IPS-15b (cell line): ENCODE data around the gene ZNF831.

Experiments used
- H3K27me3 ChIP-seq: one replicate; pipeline ENCODE4 v1.6.1; 2013; ENCODE audit warnings: low read length; ENCODE audit not compliant: control insufficient read depth, insufficient read depth
- H3K36me3 ChIP-seq: one replicate; pipeline ENCODE4 v1.6.1; 2013; ENCODE audit warnings: low read length; ENCODE audit not compliant: control insufficient read depth, insufficient read depth
- H3K4me1 ChIP-seq: one replicate; pipeline ENCODE4 v1.6.1; 2013; ENCODE audit warnings: mild to moderate bottlenecking, low read length; ENCODE audit not compliant: control insufficient read depth, insufficient read depth
- H3K4me3 ChIP-seq: one replicate; pipeline ENCODE4 v1.5.1; 2013; ENCODE audit warnings: low read depth, low read length
- H3K9ac ChIP-seq: one replicate; pipeline ENCODE4 v1.6.1; 2013; ENCODE audit warnings: low read depth, mild to moderate bottlenecking, low read length
- H3K9me3 ChIP-seq: one replicate; pipeline ENCODE4 v1.6.1; 2013; ENCODE audit warnings: mild to moderate bottlenecking, low read length; ENCODE audit not compliant: control insufficient read depth, insufficient read depth

The ZNF831 gene

GRCh38 chr20:59144179-59144830 lies 19.3 kb upstream of the ZNF831 start:
- Histone ChIP-seq H3K9ac (no peak overlapping the region), H3K9me3 (no peaks in the 10 kb centered on the region), H3K36me3 (no peaks in the 10 kb centered on the region), H3K4me3 (no peak overlapping the region), H3K27me3 (no peaks in the 10 kb centered on the region), H3K4me1 (no peaks in the 10 kb centered on the region)

- H3K36me3 ChIP-seq: no peaks in the 10 kb centered on the region
- no peaks in the 10 kb centered on the region for H3K27me3 ChIP-seq
- no peaks in the 10 kb centered on the region for H3K9me3 ChIP-seq
Observed at GRCh38 chr20:59144831-59145196, 18.8 kb upstream of the ZNF831 start.

GRCh38 chr20:59145247-59145923 lies 18.2 kb upstream of the ZNF831 start:
- H3K27me3 ChIP-seq: no peaks in the 10 kb centered on the region

More at GRCh38 chr20:59144831-59145196, 18.8 kb upstream of the ZNF831 start:
- no peak overlapping the region for H3K9ac ChIP-seq
- no peaks in the 10 kb centered on the region for H3K4me1 ChIP-seq
- no peak overlapping the region for H3K4me3 ChIP-seq

GRCh38 chr20:59145924-59146779 lies 17.5 kb upstream of the ZNF831 start:
- Histone ChIP-seq H3K4me3 (no peak overlapping the region), H3K9ac (no peak overlapping the region), H3K9me3 (no peaks in the 10 kb centered on the region), H3K27me3 (no peaks in the 10 kb centered on the region), H3K36me3 (no peaks in the 10 kb centered on the region), H3K4me1 (no peaks in the 10 kb centered on the region)

More at GRCh38 chr20:59145247-59145923, 18.2 kb upstream of the ZNF831 start:
- Histone ChIP-seq H3K4me1 (no peaks in the 10 kb centered on the region), H3K9me3 (no peaks in the 10 kb centered on the region), H3K36me3 (no peaks in the 10 kb centered on the region), H3K4me3 (no peak overlapping the region), H3K9ac (no peak overlapping the region)

- H3K4me3 ChIP-seq: no peak overlapping the region
- no peaks in the 10 kb centered on the region for H3K36me3 ChIP-seq
- no peaks in the 10 kb centered on the region for H3K4me1 ChIP-seq
- no peak overlapping the region for H3K9ac ChIP-seq
- H3K9me3 ChIP-seq: no peaks in the 10 kb centered on the region
- no peaks in the 10 kb centered on the region for H3K27me3 ChIP-seq
Observed at GRCh38 chr20:59146780-59147565, 16.6 kb upstream of the ZNF831 start.

GRCh38 chr20:59147586-59147985 lies 16.0 kb upstream of the ZNF831 start:
- Histone ChIP-seq H3K4me1 (no peaks in the 10 kb centered on the region), H3K9me3 (no peaks in the 10 kb centered on the region), H3K27me3 (no peaks in the 10 kb centered on the region), H3K9ac (no peak overlapping the region), H3K36me3 (no peaks in the 10 kb centered on the region), H3K4me3 (no peak overlapping the region)

- H3K36me3 ChIP-seq: no peaks in the 10 kb centered on the region
- no peaks in the 10 kb centered on the region for H3K27me3 ChIP-seq
- no peaks in the 10 kb centered on the region for H3K9me3 ChIP-seq
- no peaks in the 10 kb centered on the region for H3K4me1 ChIP-seq
- H3K4me3 ChIP-seq: no peak overlapping the region
- H3K9ac ChIP-seq: no peak overlapping the region
Observed at GRCh38 chr20:59148701-59149493, 14.7 kb upstream of the ZNF831 start.

- Histone ChIP-seq H3K9ac (no peak overlapping the region), H3K4me1 (no peaks in the 10 kb centered on the region), H3K27me3 (no peaks in the 10 kb centered on the region)
Observed at GRCh38 chr20:59149678-59150504, 13.7 kb upstream of the ZNF831 start.

GRCh38 chr20:59150821-59151251 lies 12.8 kb upstream of the ZNF831 start:
- Histone ChIP-seq H3K4me3 (no peak overlapping the region), H3K36me3 (no peaks in the 10 kb centered on the region), H3K27me3 (no peaks in the 10 kb centered on the region), H3K4me1 (no peaks in the 10 kb centered on the region), H3K9ac (no peak overlapping the region), H3K9me3 (no peaks in the 10 kb centered on the region)

More at GRCh38 chr20:59149678-59150504, 13.7 kb upstream of the ZNF831 start:
- Histone ChIP-seq H3K9me3 (no peaks in the 10 kb centered on the region), H3K4me3 (no peak overlapping the region), H3K36me3 (no peaks in the 10 kb centered on the region)

GRCh38 chr20:59151391-59151790 lies 12.2 kb upstream of the ZNF831 start:
- Histone ChIP-seq H3K9me3 (no peaks in the 10 kb centered on the region), H3K4me3 (no peak overlapping the region), H3K4me1 (no peaks in the 10 kb centered on the region), H3K27me3 (no peaks in the 10 kb centered on the region), H3K36me3 (no peaks in the 10 kb centered on the region), H3K9ac (no peak overlapping the region)
